ENCODE data around the gene NHERF1. TPM values are rescaled to one million over a fixed set of nuclear protein-coding genes. Genes with fewer than 3 reads are reported as not detected.
A peak's percentile ranks its signal among the peaks of the same experiment; 100 is the strongest.

Gene NHERF1
- total RNA-seq, 1 experiment from 2014 or later = 83.6 TPM

- ChIA-PET CTCF (interaction anchor here (0.7 kb wide), 1 partner anchor 31 kb away, joined by 4 read pairs; no protein-coding TSS in a partner anchor), POLR2A (ENCODE audit: unreplicated experiment) (no interaction called here)
- no peaks in the 10 kb centered on the region for H3K79me2 ChIP-seq (ENCODE audit: low read depth)
- H3K4me2 ChIP-seq = no peak overlapping the region
- intact Hi-C loops (cut with micrococcal nuclease; ENCODE audit: unreplicated experiment) = no loop called here
- no peak for DNase-seq
- TF ChIP-seq CTCF (conservative IDR thresholded peaks at IDR 0.05) (no peak), EZH2 (IDR thresholded peaks at IDR 0.05; ENCODE audit: low read depth) (no peak)
- no peaks in the 10 kb centered on the region for H3K4me1 ChIP-seq (replicated peaks; ENCODE audit: insufficient read depth)
- BruUV-seq (replicated peaks) = no TSS peak
- H3K9me3 ChIP-seq (ENCODE audit: insufficient read depth, low read depth) = no peaks in the 10 kb centered on the region
- H3K4me3 ChIP-seq = no peak overlapping the region
- H3K27me3 ChIP-seq (ENCODE audit: insufficient read depth, low read depth) = no peaks in the 10 kb centered on the region
- no peak overlapping the region for H2AFZ ChIP-seq
- H3K27ac ChIP-seq = no peak overlapping the region
- H3K9me2 ChIP-seq (ENCODE audit: insufficient read depth) = no peaks in the 10 kb centered on the region
- no peaks in the 10 kb centered on the region for H3K36me3 ChIP-seq (ENCODE audit: low read depth)
- H4K20me1 ChIP-seq (ENCODE audit: insufficient read depth) = no peaks in the 10 kb centered on the region
- H3F3A ChIP-seq (ENCODE audit: insufficient read depth, low read depth) = no peaks in the 10 kb centered on the region
Observed at GRCh38 chr17:74812109-74813009, 63.9 kb downstream of the NHERF1 start.

GRCh38 chr17:74814453-74814852 is 66.0 kb downstream of the NHERF1 start:
- intact Hi-C loops (cut with micrococcal nuclease; ENCODE audit: unreplicated experiment) = no loop called here
- Histone ChIP-seq H3K79me2 (ENCODE audit: low read depth) (no peaks in the 10 kb centered on the region), H3K4me3 (no peak overlapping the region), H3K4me2 (no peak overlapping the region), H2AFZ (no peak overlapping the region), H3F3A (ENCODE audit: insufficient read depth, low read depth) (no peaks in the 10 kb centered on the region), H3K9me2 (ENCODE audit: insufficient read depth) (no peaks in the 10 kb centered on the region), H3K9me3 (ENCODE audit: insufficient read depth, low read depth) (no peaks in the 10 kb centered on the region), H3K4me1 (replicated peaks; ENCODE audit: insufficient read depth) (no peaks in the 10 kb centered on the region), H3K27ac (no peak overlapping the region), H4K20me1 (ENCODE audit: insufficient read depth) (no peaks in the 10 kb centered on the region), H3K27me3 (ENCODE audit: insufficient read depth, low read depth) (no peaks in the 10 kb centered on the region), H3K36me3 (ENCODE audit: low read depth) (no peaks in the 10 kb centered on the region)
- TF ChIP-seq CTCF (conservative IDR thresholded peaks at IDR 0.05) (peak; percentile 26; the same call in 1 of the 2 replicates), EZH2 (IDR thresholded peaks at IDR 0.05; ENCODE audit: low read depth) (no peak)
- DNase-seq = no peak
- ChIA-PET CTCF (no interaction called here), POLR2A (ENCODE audit: unreplicated experiment) (no interaction called here)
- no TSS peak for BruUV-seq (replicated peaks)

- Histone ChIP-seq H3K27me3 (ENCODE audit: insufficient read depth, low read depth) (no peaks in the 10 kb centered on the region), H3K79me2 (ENCODE audit: low read depth) (no peaks in the 10 kb centered on the region), H3K9me2 (ENCODE audit: insufficient read depth) (no peaks in the 10 kb centered on the region), H4K20me1 (ENCODE audit: insufficient read depth) (no peaks in the 10 kb centered on the region), H3K9me3 (ENCODE audit: insufficient read depth, low read depth) (no peaks in the 10 kb centered on the region), H3F3A (ENCODE audit: insufficient read depth, low read depth) (no peaks in the 10 kb centered on the region), H3K4me3 (no peak overlapping the region), H2AFZ (no peak overlapping the region), H3K4me1 (replicated peaks; ENCODE audit: insufficient read depth) (no peaks in the 10 kb centered on the region), H3K36me3 (ENCODE audit: low read depth) (no peaks in the 10 kb centered on the region), H3K4me2 (no peak overlapping the region), H3K27ac (no peak overlapping the region)
- TF ChIP-seq EZH2 (IDR thresholded peaks at IDR 0.05; ENCODE audit: low read depth) = no peak
- TF ChIP-seq CTCF (conservative IDR thresholded peaks at IDR 0.05) = no peak
- ChIA-PET POLR2A (ENCODE audit: unreplicated experiment) (no interaction called here), CTCF (interaction anchor here (0.5 kb wide), 1 partner anchor 26 kb away, joined by 3 read pairs; no protein-coding TSS in a partner anchor)
- intact Hi-C loops (cut with micrococcal nuclease; ENCODE audit: unreplicated experiment) = no loop called here
- DNase-seq = no peak
- no TSS peak for BruUV-seq (replicated peaks)
Observed at GRCh38 chr17:74815067-74815466, 66.6 kb downstream of the NHERF1 start.
